ENCODE results near the gene TMEM201.
"Not testable (repeated sequence)": the region's sequence is repeated elsewhere in the genome, so short reads cannot be mapped to it uniquely, and the experiment has no call there.

Gene TMEM201, protein sequence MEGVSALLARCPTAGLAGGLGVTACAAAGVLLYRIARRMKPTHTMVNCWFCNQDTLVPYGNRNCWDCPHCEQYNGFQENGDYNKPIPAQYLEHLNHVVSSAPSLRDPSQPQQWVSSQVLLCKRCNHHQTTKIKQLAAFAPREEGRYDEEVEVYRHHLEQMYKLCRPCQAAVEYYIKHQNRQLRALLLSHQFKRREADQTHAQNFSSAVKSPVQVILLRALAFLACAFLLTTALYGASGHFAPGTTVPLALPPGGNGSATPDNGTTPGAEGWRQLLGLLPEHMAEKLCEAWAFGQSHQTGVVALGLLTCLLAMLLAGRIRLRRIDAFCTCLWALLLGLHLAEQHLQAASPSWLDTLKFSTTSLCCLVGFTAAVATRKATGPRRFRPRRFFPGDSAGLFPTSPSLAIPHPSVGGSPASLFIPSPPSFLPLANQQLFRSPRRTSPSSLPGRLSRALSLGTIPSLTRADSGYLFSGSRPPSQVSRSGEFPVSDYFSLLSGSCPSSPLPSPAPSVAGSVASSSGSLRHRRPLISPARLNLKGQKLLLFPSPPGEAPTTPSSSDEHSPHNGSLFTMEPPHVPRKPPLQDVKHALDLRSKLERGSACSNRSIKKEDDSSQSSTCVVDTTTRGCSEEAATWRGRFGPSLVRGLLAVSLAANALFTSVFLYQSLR

DNA sequence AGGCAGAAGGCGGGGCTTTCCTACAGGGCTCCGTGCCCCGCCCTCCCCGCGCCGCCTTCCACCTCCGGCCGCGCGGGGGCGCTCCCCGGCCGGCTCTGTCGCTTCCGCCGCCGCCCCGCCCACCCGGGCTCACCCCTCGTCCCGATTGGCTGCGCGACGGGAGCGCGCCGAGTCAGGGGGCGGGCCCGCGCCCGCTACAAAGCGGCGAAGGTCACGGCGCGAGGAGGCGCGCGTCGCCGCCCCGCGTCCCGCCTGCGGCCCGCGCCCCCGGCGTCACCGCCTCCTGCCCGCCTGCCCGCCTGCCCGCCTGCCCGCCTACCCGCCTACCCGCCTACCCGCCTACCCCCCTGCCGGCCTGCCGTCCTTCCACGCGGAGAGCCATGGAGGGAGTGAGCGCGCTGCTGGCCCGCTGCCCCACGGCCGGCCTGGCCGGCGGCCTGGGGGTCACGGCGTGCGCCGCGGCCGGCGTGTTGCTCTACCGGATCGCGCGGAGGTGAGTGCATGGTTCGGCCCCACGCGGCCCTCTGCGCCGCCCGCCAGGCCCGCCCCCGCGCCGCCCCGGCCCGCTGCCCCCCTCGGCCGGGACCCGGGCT is at the start of gene TMEM201:
TSS of gene TMEM201 (plus strand) at position 361 of the 593 bp plus-strand sequence. CDS start at position 381, 20 bp downstream.
- DNase-seq: peak; percentile 33

DNA sequence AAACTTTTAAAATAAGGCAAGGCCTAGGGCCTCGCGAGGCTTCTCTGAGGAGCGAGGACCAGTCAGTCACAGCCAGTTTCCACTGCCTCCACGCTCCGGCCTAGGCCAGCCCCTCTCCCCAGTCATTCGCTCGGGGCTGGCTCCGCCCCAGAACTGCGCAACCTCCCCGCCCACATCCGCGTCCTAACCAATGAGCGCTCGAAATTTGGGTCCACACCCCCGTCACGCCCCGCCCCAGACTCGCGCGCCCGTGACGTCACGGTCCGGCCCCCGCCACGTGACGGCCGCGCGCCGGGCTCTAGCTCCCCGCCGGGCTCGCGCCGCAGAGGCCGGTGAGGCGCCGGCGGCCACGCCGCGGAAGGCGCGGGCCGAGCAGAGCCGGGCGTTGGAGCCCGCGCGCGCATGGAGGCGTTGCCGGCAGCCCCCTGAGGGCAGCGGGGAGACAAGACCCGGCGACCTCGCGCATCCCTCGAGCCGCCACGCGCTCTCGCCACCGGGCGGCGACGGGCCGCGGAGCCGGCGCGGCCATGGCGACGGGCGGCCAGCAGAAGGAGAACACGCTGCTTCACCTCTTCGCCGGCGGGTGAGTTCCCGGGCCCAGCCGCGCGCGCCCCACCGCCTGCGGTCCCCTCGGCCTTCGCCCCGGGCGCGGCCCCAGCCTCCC is 49.4 kb upstream of the TMEM201 start, which contains the start of gene SLC25A33:
TSS of gene SLC25A33 (plus strand) at position 301 of the 664 bp plus-strand sequence. CDS start at position 528, 227 bp downstream.
- peak; percentile 41 for DNase-seq

DNA sequence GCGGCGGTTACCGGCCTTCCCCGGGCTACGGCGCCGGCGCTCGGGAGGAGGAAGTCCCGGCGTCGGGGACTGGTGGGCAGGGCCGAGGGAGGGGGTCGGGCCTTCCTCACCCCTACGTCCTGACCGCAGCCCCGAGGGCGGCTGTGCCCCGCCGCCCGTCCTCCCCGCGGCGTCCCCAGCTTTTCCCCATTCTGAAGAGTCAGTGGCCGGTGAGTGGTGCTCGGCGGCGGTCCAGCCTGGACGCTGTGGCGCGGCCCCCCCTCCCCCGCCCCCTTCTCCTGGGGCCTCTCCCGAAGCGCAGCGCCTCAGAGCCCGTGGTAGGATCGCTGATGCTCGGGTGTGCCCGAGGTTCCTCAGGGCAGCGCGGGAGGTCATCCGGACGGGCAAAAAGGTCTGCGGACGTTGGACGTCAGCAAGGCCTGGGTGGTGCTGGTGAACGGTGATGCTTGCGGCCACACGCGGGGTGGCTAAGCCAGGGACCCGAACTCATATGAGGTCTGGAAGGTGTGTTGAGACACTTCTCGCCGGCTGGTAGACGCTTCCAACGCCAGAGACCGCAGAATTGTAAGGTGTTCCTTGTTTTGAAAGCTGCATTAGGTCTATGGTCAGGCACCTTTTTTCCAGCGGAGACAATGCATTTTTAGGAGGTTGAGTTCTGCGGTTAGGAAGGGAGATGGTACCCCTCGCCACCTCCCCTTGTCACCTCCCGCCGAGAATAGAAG is 48.7 kb upstream of the TMEM201 start:
- DNase-seq: no peak

DNA sequence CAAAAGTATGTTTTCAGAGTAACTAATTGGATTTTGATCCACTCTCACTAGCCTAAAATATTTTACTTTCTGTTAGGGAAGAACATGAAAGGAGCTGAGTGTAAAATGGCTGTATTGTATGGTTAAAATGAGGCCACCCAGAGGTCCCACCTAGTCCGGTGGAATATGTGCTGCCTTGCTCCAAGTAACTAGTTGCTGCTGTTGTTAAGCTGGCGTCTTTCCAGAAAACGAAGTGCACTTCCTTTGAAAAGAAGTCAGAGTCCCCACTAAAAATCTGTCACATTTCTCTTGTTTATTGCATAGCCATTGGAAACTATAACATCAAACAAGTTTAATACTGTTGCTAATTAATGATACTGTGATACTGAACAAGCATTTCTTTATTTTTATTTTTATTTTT is 46.3 kb upstream of the TMEM201 start:
- DNase-seq: no peak

DNA sequence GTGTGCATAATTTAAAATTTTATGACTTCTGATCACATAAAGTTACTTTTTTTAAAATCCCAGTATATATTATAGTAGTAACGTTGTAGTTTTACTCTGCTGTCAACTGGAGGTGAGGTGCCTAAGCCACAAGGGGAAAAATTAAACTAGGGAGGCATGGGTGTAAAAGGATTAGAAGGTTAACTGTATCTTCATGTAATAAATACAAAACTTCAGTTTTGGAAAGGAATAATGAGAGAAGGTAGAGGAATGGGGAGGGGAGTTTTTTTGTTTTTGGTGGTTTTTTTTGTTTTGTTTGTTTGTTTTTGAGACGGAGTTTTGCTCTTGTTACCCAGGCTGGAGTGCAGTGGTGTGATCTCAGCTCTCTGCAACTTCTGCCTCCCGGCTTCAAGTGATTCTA is 43.8 kb upstream of the TMEM201 start:
- no peak for DNase-seq

DNA sequence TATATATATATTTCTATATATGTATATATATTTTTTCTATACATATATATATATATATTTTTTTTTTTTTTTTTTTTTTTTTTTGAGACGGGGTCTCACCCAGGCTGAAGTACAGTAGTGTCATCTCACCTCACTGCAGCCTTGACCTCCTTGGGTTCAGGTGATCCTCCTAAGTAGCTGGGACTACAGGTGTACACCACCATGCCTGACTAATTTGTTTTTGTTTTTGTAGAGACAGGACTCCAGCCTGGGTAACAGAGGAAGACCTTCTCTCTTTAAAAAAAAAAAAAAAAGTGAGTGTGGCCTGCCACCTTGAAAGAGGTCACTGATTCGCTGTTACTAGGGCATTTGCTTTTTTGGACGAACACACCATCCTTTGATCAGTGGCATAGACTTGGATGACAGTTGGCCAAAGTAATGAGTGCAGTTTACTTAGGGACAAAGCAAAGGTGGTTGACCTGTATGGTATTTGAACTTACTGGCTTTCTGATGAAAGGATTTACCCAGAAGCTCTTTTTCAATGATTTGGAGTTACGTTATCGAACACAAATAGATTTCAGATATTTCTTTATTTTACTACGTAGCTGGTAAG is 38.7 kb upstream of the TMEM201 start:
- DNase-seq: no peak

DNA sequence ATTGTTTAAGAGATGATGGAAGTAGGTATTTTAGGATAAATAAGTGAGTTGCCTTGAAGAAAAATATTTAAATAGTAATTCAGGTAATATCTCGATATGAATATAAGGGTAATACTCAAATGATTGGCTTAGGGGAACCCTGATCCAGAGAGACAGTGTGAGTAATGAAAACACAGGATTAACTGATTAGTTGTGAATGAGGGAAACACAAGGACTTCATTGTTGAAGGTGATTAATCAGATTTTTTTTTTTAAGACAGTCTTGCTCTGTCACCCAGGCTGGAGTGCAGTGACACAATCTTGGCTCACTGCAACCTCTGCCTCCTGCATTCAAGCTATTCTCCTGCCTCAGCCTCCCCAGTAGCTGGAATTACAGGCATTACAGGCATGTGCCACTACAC is 36.7 kb upstream of the TMEM201 start:
- no peak for DNase-seq

DNA sequence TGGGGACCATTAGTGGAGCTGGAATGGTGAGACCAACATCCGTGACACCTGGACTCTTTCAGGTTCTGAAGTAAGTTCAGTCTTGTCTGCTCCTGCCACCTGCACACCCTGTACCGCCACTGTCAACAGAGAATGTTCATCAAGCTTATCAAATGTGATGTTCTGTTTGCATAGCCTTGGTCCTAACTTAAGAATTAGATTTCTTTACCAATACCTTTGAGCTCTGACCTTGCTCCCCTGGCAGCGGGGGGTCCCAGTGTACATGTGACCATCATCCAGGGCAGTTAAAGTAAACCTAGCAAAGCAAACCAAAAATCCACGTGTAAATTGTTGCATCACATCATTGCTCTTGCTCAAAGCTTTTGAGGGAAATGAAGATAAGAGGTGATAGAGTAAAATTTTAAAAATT is 35.0 kb upstream of the TMEM201 start:
- DNase-seq: no peak

DNA sequence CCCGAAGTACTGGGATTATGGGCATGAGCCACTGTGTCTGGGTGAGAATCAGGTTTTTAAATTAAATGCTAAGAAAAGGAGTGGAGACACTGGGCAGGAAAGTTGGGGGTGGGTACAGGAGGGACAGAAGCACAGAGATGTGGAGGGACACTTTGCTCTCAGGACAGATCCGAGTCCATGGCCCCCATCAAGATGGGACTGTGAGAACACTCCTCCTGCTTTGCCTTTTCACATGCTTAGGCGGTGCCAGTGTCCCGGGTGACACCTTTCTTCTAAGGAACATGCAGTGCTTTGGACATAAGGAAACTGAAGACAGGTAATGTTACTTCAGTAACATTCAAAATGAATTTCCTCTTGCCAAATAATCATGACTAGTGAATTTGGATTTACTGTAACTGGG is 32.8 kb upstream of the TMEM201 start:
- no peak for DNase-seq

DNA sequence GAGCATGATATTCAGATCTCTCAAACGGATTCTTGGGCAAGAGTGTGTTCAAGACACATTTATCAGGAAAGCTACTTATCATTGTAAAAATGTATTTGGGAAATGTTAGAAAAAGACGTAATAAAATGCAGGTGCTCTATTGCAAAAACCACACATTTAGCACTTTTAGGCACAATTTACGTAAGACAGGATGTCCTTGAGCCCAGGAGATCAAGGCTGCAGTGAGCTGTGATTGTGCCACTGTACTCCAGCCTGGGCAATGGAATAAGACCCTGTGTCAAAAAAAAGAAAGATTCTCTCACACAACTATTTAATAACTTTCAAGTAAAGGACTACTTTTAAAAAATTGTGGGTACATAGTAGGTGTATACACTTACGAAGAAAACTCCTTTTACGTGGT is 31.1 kb upstream of the TMEM201 start:
- DNase-seq: no peak

DNA sequence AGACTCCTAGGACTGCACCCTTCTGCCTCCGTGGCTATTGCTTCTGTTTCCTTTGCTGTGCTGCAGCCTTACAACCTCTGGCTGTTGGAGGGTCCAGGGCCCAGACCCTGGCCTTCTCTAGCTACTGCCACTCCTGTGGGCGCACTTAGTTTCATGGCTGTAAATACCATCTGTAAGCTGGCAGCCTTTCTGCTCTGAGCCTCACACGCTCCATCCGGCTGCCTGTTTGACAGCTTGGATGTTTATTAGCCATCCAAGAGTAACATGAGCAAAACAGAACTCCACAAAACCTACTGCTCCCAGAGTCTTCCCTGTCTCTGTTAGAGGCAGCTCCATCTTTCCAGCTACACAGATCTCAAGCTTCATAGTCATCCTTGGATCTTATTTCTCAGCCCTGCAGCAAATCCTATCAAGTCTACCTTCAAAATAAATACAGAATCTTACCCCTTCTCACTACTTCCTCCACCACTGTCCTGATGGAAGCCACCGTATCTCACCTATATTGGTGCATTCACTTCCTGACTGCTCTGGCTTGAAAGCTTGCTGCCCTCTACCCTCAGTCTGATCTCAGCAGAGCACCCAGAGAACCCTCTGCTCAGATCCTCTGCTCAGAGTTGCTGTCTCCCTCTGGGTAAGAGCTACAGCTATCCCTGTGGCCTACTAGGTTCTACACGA is 30.3 kb upstream of the TMEM201 start:
- no peak for DNase-seq

DNA sequence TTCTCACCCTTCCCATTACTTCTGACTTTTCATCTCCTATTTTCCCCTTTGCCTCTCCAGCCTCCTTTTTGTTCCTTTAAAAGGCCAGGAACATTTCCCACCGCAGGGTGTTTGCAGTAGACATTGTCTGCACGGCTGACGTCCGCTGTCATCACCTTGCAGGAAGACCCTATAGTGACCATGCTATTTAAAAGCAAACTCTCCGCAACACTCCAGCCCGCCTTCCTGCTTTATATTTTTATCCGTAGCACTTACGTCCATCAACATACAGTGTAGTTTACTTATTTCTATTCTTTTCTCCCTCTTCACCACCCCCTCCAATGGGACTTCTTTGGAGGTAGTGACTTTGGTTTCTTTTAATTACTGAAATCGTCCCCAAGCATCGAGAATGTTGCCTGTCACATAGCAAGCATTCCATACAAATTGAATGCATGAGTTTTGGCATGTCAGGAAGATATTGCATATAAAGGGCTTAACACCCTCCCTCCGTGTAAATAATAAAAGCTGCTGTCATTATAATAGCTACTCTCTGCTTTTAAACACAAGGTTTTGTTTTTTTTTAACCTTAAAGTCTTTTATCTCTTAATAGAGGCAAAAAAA is 29.7 kb upstream of the TMEM201 start:
- DNase-seq: no peak

DNA sequence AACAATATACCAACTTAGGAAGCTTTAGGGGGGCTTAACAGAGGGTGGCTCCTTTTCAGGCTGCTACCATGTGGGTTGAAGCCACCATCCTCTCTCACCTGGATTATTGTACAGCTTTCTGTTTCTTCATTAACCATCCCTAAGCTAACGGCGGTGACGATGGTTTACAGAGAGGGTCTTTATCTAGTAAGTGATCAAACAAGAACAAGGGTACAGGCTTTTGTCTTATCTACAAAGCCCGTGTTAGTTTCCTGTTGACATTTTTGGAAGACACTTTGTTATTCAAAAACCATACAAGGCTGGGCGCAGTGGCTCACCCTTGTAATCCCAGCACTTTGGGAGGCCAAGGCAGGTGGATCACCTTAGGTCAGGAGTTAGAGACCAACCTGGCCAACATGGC is 29.0 kb upstream of the TMEM201 start:
- DNase-seq: no peak

DNA sequence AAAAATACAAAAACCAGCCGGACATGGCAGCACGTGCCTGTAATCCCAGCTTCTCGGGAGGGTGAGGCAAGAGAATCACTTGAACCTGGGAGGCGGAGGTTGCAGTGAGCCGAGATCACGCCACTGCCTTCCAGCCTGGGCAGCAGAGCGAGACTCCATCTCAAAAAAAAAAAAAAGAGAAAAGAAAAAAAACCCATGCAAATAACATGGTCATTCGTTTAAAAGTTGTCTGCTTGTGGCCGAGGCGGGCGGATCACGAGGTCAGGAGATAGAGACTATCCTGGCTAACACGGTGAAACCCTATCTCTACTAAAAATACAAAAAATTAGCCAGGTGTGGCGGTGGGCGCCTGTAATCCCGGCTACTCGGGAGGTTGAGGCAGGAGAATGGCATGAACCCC is 28.6 kb upstream of the TMEM201 start:
- DNase-seq: not testable (repeated sequence)

DNA sequence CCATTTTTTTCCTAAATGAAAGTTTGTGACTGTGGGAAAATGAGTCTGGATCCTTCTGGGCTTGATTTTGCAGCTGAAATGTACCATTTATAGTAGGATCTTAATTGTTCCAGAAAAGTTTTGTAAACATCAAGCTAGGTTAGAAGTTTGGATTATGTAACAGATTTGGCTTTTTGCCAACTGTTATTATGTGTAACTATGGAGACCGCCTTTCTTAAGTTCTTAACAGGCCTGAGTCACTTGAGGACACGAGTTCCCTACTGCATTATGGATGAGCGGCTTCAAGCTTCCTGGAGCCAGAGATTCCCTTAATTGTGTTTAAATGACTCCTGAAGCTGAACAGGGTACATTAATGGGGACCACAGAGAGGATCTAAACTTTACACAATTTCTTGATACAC is 27.3 kb upstream of the TMEM201 start:
- DNase-seq: peak; percentile 15

DNA sequence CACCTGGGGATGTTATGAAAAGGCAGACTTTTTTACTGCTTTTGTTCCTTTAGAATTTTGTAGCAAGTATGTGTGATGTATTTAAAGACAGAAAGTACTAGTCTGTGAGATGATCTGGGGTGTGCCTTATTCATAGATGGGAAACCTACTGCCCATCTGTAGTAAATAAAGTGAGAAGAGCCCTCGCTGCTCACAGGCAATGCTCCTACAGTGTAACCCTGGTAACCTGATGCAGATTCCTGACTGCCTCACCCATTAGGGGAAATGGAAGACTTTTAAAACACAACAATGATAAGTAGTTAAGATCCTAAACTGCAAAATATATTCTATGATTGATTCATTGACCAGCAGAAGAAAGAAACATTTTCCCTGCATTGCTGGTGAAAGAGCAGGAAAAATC is 19.4 kb upstream of the TMEM201 start:
- DNase-seq: no peak

DNA sequence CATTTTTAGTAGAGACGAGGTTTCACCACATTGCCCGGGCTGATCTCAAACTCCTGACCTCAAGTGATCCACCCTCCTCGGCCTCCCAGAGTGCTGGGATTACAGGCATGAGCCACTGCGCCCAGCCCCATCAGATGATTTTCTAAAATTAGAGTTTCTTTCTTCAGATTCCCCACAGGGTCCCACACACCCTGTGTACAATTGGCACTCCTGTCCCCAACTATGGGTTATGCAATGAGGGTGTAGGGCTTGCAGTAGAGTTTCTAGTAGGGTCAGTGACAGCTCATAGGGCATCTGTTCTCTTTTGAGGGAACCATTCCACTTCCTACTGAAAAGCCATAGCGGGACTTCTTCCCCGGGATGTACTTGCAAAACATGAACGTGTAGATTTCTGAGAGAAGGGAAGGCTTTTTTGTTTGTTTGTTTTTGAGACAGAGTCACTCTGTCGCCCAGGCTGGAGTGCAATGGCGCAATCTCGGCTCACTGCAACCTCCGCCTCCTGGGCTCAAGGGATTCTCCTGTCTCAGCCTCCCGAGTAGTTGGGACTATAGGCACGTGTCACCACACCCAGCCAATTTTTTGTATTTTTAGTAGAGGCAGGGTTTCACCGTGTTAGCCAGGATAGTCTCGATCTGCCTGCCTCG is 17.7 kb upstream of the TMEM201 start:
- not testable (repeated sequence) for DNase-seq

DNA sequence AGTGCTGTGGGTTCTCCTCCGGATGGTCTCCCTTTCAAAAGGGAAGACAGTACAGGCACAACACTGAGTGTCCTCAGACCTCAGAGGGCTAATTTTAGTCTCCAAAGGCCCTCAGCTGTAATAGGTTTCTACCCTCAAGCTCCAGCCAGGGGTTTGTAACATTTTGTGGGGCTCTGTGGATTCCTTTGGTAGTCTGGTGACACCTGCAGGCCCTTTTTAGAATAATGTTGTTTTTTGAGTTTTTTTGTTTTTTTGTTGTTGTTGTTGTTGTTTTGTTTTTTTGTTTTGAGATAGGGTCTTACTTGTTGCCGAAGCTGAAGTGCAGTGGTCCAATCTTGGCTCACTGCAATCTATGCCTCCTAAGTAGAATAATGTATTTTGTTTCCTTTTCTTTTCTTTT is 15.0 kb upstream of the TMEM201 start:
- no peak for DNase-seq

DNA sequence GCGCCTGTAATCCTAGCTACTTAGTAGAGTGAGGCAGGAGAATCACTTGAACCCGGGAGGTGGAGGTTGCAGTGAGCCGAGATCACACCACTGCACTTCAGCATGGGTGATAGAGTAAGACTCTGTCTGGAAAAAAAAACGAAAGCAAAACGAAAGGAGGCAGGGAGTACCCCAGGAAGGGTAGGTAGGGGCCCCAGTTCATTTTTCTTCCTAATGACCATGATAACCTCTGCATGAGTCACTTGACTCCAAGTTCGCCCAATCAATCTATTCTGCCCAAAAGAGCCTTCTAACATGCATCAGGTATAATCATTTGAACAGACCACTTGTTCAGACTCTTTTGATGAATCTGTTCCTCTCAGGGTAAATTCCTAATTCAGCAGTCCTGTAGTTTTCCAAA is 13.2 kb upstream of the TMEM201 start:
- no peak for DNase-seq

DNA sequence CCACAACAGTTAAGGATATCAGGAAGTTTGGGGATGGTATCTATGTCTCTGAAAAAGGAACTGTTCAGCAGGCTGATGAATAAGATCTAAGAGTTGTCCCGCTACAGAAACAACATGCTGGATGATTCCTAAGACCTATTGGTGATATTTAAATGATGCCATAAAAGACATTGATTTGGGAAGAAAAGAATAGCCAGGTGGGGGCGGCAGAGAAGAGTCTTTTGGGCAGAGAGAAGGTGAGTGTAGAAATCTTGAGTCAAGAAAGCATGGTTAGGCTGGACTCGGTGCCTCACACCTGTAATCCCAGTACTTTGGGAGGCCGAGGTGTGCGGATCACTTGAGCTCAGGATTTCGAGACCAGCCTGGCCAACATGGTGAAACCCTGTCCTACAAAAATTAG is 11.8 kb upstream of the TMEM201 start:
- no peak for DNase-seq

DNA sequence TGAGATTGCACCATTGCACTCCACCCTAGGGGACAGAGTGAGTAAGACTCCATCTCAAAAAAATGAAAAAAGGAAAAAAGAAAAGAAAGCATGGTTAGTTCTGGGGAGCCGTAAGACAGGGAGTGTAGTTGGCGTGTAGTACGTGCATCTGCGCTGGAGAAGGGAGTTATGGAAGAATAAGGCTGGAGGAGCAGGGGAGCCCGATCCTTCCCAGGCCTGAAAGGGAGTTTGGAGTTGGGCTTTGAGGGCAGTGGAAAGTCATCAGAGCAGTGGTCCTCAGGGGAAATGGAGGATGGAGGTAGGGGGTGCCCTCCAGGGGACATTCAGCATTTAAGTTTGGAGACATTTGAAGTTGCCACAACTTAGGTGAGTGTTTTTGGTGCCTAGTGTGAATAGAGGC is 11.3 kb upstream of the TMEM201 start:
- no peak for DNase-seq

All from NCI-H2107 (cell line).